ENCODE data around the gene NKPD1.

NKPD1 gene

GRCh38 chr19:45160870-45161737 is at the start of gene NKPD1:
TSS of gene NKPD1 (minus strand) at chr19:45160982. CDS start at chr19:45160150, 832 bp downstream.
- Histone ChIP-seq H3K4me1 (ENCODE audit: control insufficient read depth, insufficient read depth, low read length, unreplicated experiment) (peaks cover 5% of the 10 kb centered on the region), H3K27me3 (ENCODE audit: insufficient read depth, low read length) (no peaks in the 10 kb centered on the region), H3K79me2 (ENCODE audit: control insufficient read depth, insufficient read depth, low read length, unreplicated experiment) (no peaks in the 10 kb centered on the region), H3K36me3 (ENCODE audit: insufficient read depth, low read length) (no peaks in the 10 kb centered on the region), H3K4me3 (ENCODE audit: low read depth, low read length) (no peak within 1 kb of the TSS), H3K27ac (ENCODE audit: low read depth, low read length) (no peak within 1 kb of the TSS), H2AFZ (ENCODE audit: low read length, unreplicated experiment) (no peak within 1 kb of the TSS)

GRCh38 chr19:45206328-45206727 is 45.5 kb upstream of the NKPD1 start:
- no peak overlapping the region for H3K4me3 ChIP-seq (ENCODE audit: low read depth, low read length)
- H3K4me1 ChIP-seq (ENCODE audit: control insufficient read depth, insufficient read depth, low read length, unreplicated experiment): no peaks in the 10 kb centered on the region
- no peaks in the 10 kb centered on the region for H3K79me2 ChIP-seq (ENCODE audit: control insufficient read depth, insufficient read depth, low read length, unreplicated experiment)
- no peaks in the 10 kb centered on the region for H3K27me3 ChIP-seq (ENCODE audit: insufficient read depth, low read length)
- no peak overlapping the region for H2AFZ ChIP-seq (ENCODE audit: low read length, unreplicated experiment)
- no peaks in the 10 kb centered on the region for H3K36me3 ChIP-seq (ENCODE audit: insufficient read depth, low read length)
- no peak overlapping the region for H3K27ac ChIP-seq (ENCODE audit: low read depth, low read length)

GRCh38 chr19:45205810-45206209 is 45.0 kb upstream of the NKPD1 start:
- no peaks in the 10 kb centered on the region for H3K4me1 ChIP-seq (ENCODE audit: control insufficient read depth, insufficient read depth, low read length, unreplicated experiment)
- H3K36me3 ChIP-seq (ENCODE audit: insufficient read depth, low read length): no peaks in the 10 kb centered on the region
- no peak overlapping the region for H3K27ac ChIP-seq (ENCODE audit: low read depth, low read length)
- no peaks in the 10 kb centered on the region for H3K27me3 ChIP-seq (ENCODE audit: insufficient read depth, low read length)
- H2AFZ ChIP-seq (ENCODE audit: low read length, unreplicated experiment): no peak overlapping the region
- H3K4me3 ChIP-seq (ENCODE audit: low read depth, low read length): no peak overlapping the region
- H3K79me2 ChIP-seq (ENCODE audit: control insufficient read depth, insufficient read depth, low read length, unreplicated experiment): no peaks in the 10 kb centered on the region

- H3K36me3 ChIP-seq (ENCODE audit: insufficient read depth, low read length): no peaks in the 10 kb centered on the region
- no peak overlapping the region for H3K27ac ChIP-seq (ENCODE audit: low read depth, low read length)
- H3K27me3 ChIP-seq (ENCODE audit: insufficient read depth, low read length): no peaks in the 10 kb centered on the region
- no peak overlapping the region for H2AFZ ChIP-seq (ENCODE audit: low read length, unreplicated experiment)
- no peaks in the 10 kb centered on the region for H3K4me1 ChIP-seq (ENCODE audit: control insufficient read depth, insufficient read depth, low read length, unreplicated experiment)
- H3K79me2 ChIP-seq (ENCODE audit: control insufficient read depth, insufficient read depth, low read length, unreplicated experiment): no peaks in the 10 kb centered on the region
- no peak overlapping the region for H3K4me3 ChIP-seq (ENCODE audit: low read depth, low read length)
Observed at GRCh38 chr19:45202637-45203036, 41.9 kb upstream of the NKPD1 start.

- H3K4me1 ChIP-seq (ENCODE audit: control insufficient read depth, insufficient read depth, low read length, unreplicated experiment): no peaks in the 10 kb centered on the region
- H2AFZ ChIP-seq (ENCODE audit: low read length, unreplicated experiment): no peak overlapping the region
- H3K79me2 ChIP-seq (ENCODE audit: control insufficient read depth, insufficient read depth, low read length, unreplicated experiment): no peaks in the 10 kb centered on the region
- H3K27ac ChIP-seq (ENCODE audit: low read depth, low read length): no peak overlapping the region
- H3K36me3 ChIP-seq (ENCODE audit: insufficient read depth, low read length): no peaks in the 10 kb centered on the region
- H3K4me3 ChIP-seq (ENCODE audit: low read depth, low read length): no peak overlapping the region
- no peaks in the 10 kb centered on the region for H3K27me3 ChIP-seq (ENCODE audit: insufficient read depth, low read length)
Observed at GRCh38 chr19:45200568-45200967, 39.8 kb upstream of the NKPD1 start.

- H3K27me3 ChIP-seq (ENCODE audit: insufficient read depth, low read length): no peaks in the 10 kb centered on the region
Observed at GRCh38 chr19:45195764-45196163, 35.0 kb upstream of the NKPD1 start.

GRCh38 chr19:45191375-45191774 is 30.6 kb upstream of the NKPD1 start:
- Histone ChIP-seq H3K27me3 (ENCODE audit: insufficient read depth, low read length) (no peaks in the 10 kb centered on the region), H3K4me1 (ENCODE audit: control insufficient read depth, insufficient read depth, low read length, unreplicated experiment) (no peaks in the 10 kb centered on the region), H2AFZ (ENCODE audit: low read length, unreplicated experiment) (no peak overlapping the region), H3K36me3 (ENCODE audit: insufficient read depth, low read length) (no peaks in the 10 kb centered on the region), H3K27ac (ENCODE audit: low read depth, low read length) (no peak overlapping the region), H3K4me3 (ENCODE audit: low read depth, low read length) (no peak overlapping the region), H3K79me2 (ENCODE audit: control insufficient read depth, insufficient read depth, low read length, unreplicated experiment) (no peaks in the 10 kb centered on the region)

More at GRCh38 chr19:45195764-45196163, 35.0 kb upstream of the NKPD1 start:
- Histone ChIP-seq H3K4me3 (ENCODE audit: low read depth, low read length) (no peak overlapping the region), H3K36me3 (ENCODE audit: insufficient read depth, low read length) (no peaks in the 10 kb centered on the region), H3K79me2 (ENCODE audit: control insufficient read depth, insufficient read depth, low read length, unreplicated experiment) (no peaks in the 10 kb centered on the region), H2AFZ (ENCODE audit: low read length, unreplicated experiment) (no peak overlapping the region), H3K27ac (ENCODE audit: low read depth, low read length) (no peak overlapping the region), H3K4me1 (ENCODE audit: control insufficient read depth, insufficient read depth, low read length, unreplicated experiment) (no peaks in the 10 kb centered on the region)

- Histone ChIP-seq H2AFZ (ENCODE audit: low read length, unreplicated experiment) (no peak overlapping the region), H3K4me3 (ENCODE audit: low read depth, low read length) (no peak overlapping the region), H3K27me3 (ENCODE audit: insufficient read depth, low read length) (no peaks in the 10 kb centered on the region), H3K27ac (ENCODE audit: low read depth, low read length) (no peak overlapping the region), H3K4me1 (ENCODE audit: control insufficient read depth, insufficient read depth, low read length, unreplicated experiment) (no peaks in the 10 kb centered on the region), H3K36me3 (ENCODE audit: insufficient read depth, low read length) (no peaks in the 10 kb centered on the region), H3K79me2 (ENCODE audit: control insufficient read depth, insufficient read depth, low read length, unreplicated experiment) (no peaks in the 10 kb centered on the region)
Observed at GRCh38 chr19:45189971-45190370, 29.2 kb upstream of the NKPD1 start.

GRCh38 chr19:45187421-45188100 is 26.8 kb upstream of the NKPD1 start:
- no peaks in the 10 kb centered on the region for H3K79me2 ChIP-seq (ENCODE audit: control insufficient read depth, insufficient read depth, low read length, unreplicated experiment)
- no peaks in the 10 kb centered on the region for H3K36me3 ChIP-seq (ENCODE audit: insufficient read depth, low read length)
- H3K4me1 ChIP-seq (ENCODE audit: control insufficient read depth, insufficient read depth, low read length, unreplicated experiment): no peaks in the 10 kb centered on the region
- H3K27me3 ChIP-seq (ENCODE audit: insufficient read depth, low read length): no peaks in the 10 kb centered on the region
- H2AFZ ChIP-seq (ENCODE audit: low read length, unreplicated experiment): no peak overlapping the region
- no peak overlapping the region for H3K27ac ChIP-seq (ENCODE audit: low read depth, low read length)
- H3K4me3 ChIP-seq (ENCODE audit: low read depth, low read length): no peak overlapping the region

GRCh38 chr19:45186509-45187334 is 25.9 kb upstream of the NKPD1 start:
- H3K27me3 ChIP-seq (ENCODE audit: insufficient read depth, low read length): no peaks in the 10 kb centered on the region
- peaks cover 1% of the 10 kb centered on the region for H3K79me2 ChIP-seq (ENCODE audit: control insufficient read depth, insufficient read depth, low read length, unreplicated experiment)
- H2AFZ ChIP-seq (ENCODE audit: low read length, unreplicated experiment): no peak overlapping the region
- H3K36me3 ChIP-seq (ENCODE audit: insufficient read depth, low read length): no peaks in the 10 kb centered on the region
- no peaks in the 10 kb centered on the region for H3K4me1 ChIP-seq (ENCODE audit: control insufficient read depth, insufficient read depth, low read length, unreplicated experiment)
- H3K27ac ChIP-seq (ENCODE audit: low read depth, low read length): no peak overlapping the region
- H3K4me3 ChIP-seq (ENCODE audit: low read depth, low read length): no peak overlapping the region
